Measurements from ENCODE around the gene RFFL.

DNA sequence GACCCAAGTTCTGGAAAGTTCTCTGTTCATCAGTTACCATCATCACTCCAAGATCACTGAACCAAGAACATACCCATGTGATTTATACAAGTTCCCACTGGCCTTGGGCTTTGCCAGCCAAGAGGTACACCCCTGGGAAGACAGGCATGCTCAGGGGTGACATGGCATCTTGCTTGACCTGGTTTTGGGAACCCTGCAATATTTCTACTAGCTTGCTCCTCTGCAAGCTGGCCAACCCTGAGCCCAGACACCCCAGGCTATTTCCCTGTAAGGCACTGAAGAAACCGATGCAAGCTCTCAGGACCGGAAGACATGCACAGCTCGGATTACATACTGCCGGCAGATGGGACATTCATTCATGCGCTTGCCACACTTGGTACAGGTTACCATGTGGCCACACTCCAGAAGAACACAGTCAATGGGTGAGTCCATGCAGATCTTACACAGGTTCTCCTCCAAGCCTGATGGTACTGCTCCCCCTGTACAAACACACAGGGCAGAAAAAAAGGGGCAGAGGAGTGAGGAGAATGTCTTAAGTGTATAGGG, 51.8 kb downstream of the RFFL start:
- TF ChIP-seq EZH2phosphoT487 (IDR thresholded peaks at IDR 0.05; ENCODE audit: insufficient read depth, low read depth) = no peak
- no peak for TF ChIP-seq EZH2 (IDR thresholded peaks at IDR 0.05; ENCODE audit: insufficient read depth, poor library complexity, severe bottlenecking)
